Neural crest cell (in vitro differentiated cells): ENCODE results near the gene ARIH2. TPM values are rescaled to one million over a fixed set of nuclear protein-coding genes. Genes with fewer than 3 reads are reported as not detected.

Experiments
- DNase-seq: peaks from one replicate; pipeline ENCODE4 v3.0.0; 2021; ENCODE audit warnings: low read depth, mixed read lengths, low spot score
- H3K27ac Mint-ChIP-seq: one replicate; pipeline ENCODE4 v1.8.0; 2021; ENCODE audit warnings: mild to moderate bottlenecking, mixed read lengths; ENCODE audit not compliant: unreplicated experiment
- H3K27me3 Mint-ChIP-seq: 2 replicates; pipeline ENCODE4 v1.8.0; 2021; ENCODE audit warnings: low read depth, mild to moderate bottlenecking, mixed read lengths
- H3K36me3 Mint-ChIP-seq: 2 replicates; pipeline ENCODE4 v1.8.0; 2021; ENCODE audit warnings: low read depth, mild to moderate bottlenecking, mixed read lengths
- H3K4me1 Mint-ChIP-seq: 2 replicates; pipeline ENCODE4 v1.8.0; 2021; ENCODE audit warnings: mixed read lengths
- H3K4me3 Mint-ChIP-seq: one replicate; pipeline ENCODE4 v1.8.0; 2021; ENCODE audit warnings: mild to moderate bottlenecking, mixed read lengths
- H3K9me3 Mint-ChIP-seq: 2 replicates; pipeline ENCODE4 v1.8.0; 2021; ENCODE audit warnings: mixed read lengths
- long read RNA-seq: library from polyadenylated mRNA; unstranded; transcript quantifications from one replicate; pipeline ENCODE4 v2.0.0, GENCODE V29; 2020
- total RNA-seq: library from RNA; stranded (reverse); gene quantifications from 2 replicates; pipeline ENCODE4 v1.2.1, GENCODE V29; 2021
- TF ChIP-seq, protein P1 (sequence below): fragments of 200-600 bp; sonication (generic); conservative IDR thresholded peaks from 2 replicates; pipeline ENCODE4 v1.5.0; 2021; ENCODE audit warnings: antibody characterized with exemption, mild to moderate bottlenecking

The ARIH2 gene
- 91.7 and 101 TPM in 2 replicates for total RNA-seq
- long read RNA-seq, full-length matches to known transcripts, result 144 of 281 reads
- long read RNA-seq, partial matches to known transcripts, result 33 of 281 reads
- long read RNA-seq, other reads (novel, unspliced or antisense), result 104 of 281 reads

DNA sequence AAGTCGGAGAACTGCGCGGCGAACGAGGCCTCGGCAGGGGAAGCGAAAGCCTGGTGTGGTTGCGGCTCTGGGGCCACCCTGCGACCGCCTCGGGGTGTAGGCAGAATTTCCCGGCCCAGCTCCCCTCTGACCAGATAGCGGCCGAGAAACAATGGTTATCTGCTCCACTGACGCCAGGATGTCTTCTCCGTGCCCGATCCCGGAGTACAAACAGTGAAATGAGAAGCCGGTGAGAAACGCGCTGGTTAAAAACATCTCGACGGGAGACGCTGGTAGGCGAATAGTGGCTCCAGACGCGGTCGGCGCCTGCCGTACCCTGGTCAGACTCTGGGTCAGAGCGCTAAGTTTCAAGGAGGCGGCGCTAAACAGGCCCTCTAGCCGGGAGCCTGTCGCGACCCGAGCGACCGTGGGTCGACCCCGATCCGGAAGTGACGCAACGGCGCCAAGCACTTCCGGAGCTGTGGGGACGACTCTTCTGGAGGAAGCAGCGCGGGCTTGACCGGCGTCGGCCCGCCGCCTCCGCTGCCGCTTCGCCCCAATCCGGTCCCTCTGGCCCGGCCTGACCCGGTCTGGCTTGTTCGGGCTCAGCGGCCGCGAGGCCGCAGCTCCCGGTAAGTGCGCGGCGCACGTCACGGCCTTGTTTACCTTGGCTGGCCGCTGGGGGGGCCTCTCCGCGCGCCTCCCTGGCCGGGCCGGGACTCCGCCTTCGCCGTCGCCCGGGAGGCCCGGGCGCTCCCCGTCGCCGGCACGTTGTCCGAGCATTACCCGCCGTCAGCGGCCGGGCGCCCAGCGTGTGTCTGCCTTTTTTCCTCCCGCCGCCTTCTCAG, at the start of gene ARIH2:
Gene ARIH2 (plus strand): TSS at position 455 of the 827 bp plus-strand sequence. CDS start 8,717 bp downstream, outside the sequence.
- TF ChIP-seq, protein P1, sequence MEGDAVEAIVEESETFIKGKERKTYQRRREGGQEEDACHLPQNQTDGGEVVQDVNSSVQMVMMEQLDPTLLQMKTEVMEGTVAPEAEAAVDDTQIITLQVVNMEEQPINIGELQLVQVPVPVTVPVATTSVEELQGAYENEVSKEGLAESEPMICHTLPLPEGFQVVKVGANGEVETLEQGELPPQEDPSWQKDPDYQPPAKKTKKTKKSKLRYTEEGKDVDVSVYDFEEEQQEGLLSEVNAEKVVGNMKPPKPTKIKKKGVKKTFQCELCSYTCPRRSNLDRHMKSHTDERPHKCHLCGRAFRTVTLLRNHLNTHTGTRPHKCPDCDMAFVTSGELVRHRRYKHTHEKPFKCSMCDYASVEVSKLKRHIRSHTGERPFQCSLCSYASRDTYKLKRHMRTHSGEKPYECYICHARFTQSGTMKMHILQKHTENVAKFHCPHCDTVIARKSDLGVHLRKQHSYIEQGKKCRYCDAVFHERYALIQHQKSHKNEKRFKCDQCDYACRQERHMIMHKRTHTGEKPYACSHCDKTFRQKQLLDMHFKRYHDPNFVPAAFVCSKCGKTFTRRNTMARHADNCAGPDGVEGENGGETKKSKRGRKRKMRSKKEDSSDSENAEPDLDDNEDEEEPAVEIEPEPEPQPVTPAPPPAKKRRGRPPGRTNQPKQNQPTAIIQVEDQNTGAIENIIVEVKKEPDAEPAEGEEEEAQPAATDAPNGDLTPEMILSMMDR, result peak; percentile 30
- H3K4me3 Mint-ChIP-seq, result peak within 1 kb of the TSS; percentile 96
- H3K27ac Mint-ChIP-seq, result peak within 1 kb of the TSS; percentile 98
- peak; percentile 84 for DNase-seq
- H3K27me3 Mint-ChIP-seq, result no peaks in the 10 kb centered on the region
- no peaks in the 10 kb centered on the region for H3K9me3 Mint-ChIP-seq
- H3K36me3 Mint-ChIP-seq, result no peaks in the 10 kb centered on the region
- H3K4me1 Mint-ChIP-seq, result peaks cover 20% of the 10 kb centered on the region

DNA sequence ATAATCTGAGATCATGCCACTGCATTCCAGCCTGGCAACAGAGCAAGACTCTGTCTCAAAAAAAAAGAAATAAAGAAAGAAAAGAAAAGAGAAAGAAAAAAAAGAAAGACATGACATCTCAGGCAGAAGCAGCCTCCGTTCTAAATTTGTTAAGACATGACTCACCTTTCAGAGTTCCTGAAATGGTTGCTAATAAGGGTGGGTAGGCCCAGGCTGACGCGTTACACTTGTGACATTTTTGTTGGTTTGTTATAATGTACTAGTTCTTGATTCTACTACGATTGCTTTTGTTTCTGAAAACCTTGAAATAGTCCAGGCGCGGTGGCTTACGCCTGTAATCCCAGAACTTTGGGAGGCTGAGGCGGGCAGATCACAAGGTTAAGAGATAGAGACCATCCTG, 41.0 kb upstream of the ARIH2 start:
- Mint-ChIP-seq H3K4me3 (no peak overlapping the region), H3K27ac (no peak overlapping the region), H3K4me1 (no peaks in the 10 kb centered on the region), H3K9me3 (no peaks in the 10 kb centered on the region), H3K36me3 (no peaks in the 10 kb centered on the region), H3K27me3 (no peaks in the 10 kb centered on the region)
- no peak for DNase-seq
- TF ChIP-seq, protein P1, result no peak

DNA sequence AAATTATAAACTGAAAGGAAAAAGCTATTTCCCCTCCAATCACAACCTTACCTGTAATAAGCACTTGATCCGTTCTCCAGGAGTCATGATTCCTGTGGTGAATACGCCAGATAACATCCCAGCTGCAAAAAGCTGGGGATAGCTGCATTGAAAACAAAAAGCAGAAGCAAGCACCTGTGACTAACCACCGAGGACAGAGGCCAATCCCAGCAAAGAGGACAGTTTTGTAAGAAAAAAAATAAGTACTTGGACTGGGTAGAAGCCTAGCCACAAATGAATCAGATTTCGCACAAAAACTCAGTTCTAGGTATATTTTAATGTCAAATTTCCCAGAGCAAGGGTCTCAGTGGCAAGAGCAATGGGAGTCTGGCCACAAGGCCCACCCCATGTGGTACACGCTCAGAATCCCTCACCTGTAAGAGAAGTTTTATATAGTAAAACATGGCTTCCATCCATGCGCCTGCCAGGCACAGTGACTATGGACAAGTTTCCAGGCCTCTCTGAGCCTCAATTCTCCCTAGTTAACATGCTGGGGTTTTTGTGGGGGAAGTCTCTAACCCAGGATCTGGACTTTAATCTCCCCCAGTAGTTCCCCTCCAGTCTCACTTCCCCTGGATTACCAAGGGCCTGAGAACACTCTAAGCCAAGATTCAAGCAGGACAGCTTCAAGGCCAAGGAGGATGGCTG, 39.2 kb upstream of the ARIH2 start:
- Mint-ChIP-seq H3K4me1 (no peaks in the 10 kb centered on the region), H3K27ac (no peak overlapping the region), H3K9me3 (no peaks in the 10 kb centered on the region), H3K4me3 (no peak overlapping the region), H3K36me3 (no peaks in the 10 kb centered on the region), H3K27me3 (no peaks in the 10 kb centered on the region)
- TF ChIP-seq, protein P1, result no peak
- DNase-seq, result no peak

DNA sequence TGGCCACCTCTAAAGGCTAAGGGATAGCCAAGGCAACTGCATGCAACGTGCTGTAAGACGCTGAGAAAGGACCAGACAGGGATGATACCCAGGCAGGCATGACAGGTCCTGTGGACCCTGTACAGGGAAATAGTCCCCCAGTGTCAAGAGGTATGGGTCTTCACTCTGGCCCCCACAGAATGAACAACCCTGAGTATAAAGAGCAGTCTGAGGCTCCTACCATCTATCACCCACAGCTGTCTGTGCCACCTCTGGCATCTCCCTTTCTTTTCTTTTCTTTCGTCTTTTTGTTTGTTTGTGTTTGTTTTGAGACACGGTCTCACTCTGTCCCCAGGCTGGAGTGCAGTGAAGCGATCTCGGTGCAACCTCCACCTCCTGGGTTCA, 38.7 kb upstream of the ARIH2 start:
- Mint-ChIP-seq H3K36me3 (no peaks in the 10 kb centered on the region), H3K4me1 (no peaks in the 10 kb centered on the region), H3K4me3 (no peak overlapping the region), H3K27me3 (no peaks in the 10 kb centered on the region), H3K9me3 (no peaks in the 10 kb centered on the region), H3K27ac (no peak overlapping the region)
- DNase-seq, result no peak
- TF ChIP-seq, protein P1, result no peak

DNA sequence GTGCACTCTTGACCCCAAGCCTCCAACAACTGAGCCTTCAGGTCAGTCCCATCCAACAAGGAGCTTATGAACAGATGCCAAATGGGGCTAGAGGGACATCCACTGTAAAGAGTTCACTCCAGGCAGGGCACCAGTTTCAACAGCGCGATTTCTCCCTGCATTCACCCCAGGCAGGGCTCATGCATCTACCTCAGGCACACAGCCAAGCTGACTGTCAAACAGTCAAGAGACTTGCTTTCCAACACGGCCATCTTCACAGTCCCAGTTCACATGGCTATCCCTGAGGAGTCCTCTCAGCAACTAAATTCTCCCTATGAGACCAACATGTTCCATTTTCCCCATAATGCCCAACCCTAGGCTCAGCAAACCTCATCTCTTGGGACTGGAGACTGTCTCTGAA, 37.6 kb upstream of the ARIH2 start:
- DNase-seq, result no peak
- TF ChIP-seq, protein P1, result no peak
- Mint-ChIP-seq H3K36me3 (no peaks in the 10 kb centered on the region), H3K27ac (peak overlapping the region; percentile 37), H3K4me1 (no peaks in the 10 kb centered on the region), H3K27me3 (no peaks in the 10 kb centered on the region), H3K9me3 (no peaks in the 10 kb centered on the region), H3K4me3 (no peak overlapping the region)
